ENCODE measurements around the gene ADCK2.

The ADCK2 gene

GRCh38 chr7:140678816-140679130 lies 6.0 kb downstream of the ADCK2 start:
- no peak for TF ChIP-seq CTCF (IDR thresholded peaks at IDR 0.05; ENCODE audit: low read length, missing control alignments)
- H3K4me3 ChIP-seq (replicated peaks; ENCODE audit: low read depth, low read length) = no peak overlapping the region
- no peak for DNase-seq (ENCODE audit: low read depth)

GRCh38 chr7:140679186-140679585 lies 6.4 kb downstream of the ADCK2 start:
- no peak for TF ChIP-seq CTCF (IDR thresholded peaks at IDR 0.05; ENCODE audit: low read length, missing control alignments)
- no peak for DNase-seq (ENCODE audit: low read depth)
- H3K4me3 ChIP-seq (replicated peaks; ENCODE audit: low read depth, low read length) = no peak overlapping the region

GRCh38 chr7:140680886-140681285 lies 8.1 kb downstream of the ADCK2 start:
- TF ChIP-seq CTCF (IDR thresholded peaks at IDR 0.05; ENCODE audit: low read length, missing control alignments) = no peak
- no peak overlapping the region for H3K4me3 ChIP-seq (replicated peaks; ENCODE audit: low read depth, low read length)
- DNase-seq (ENCODE audit: low read depth) = no peak

- H3K4me3 ChIP-seq (replicated peaks; ENCODE audit: low read depth, low read length) = no peak overlapping the region
- no peak for TF ChIP-seq CTCF (IDR thresholded peaks at IDR 0.05; ENCODE audit: low read length, missing control alignments)
- DNase-seq (ENCODE audit: low read depth) = no peak
These were observed 9.0 kb downstream of the ADCK2 start for GRCh38 chr7:140681766-140682165.

- no peak overlapping the region for H3K4me3 ChIP-seq (replicated peaks; ENCODE audit: low read depth, low read length)
- DNase-seq (ENCODE audit: low read depth) = no peak
- TF ChIP-seq CTCF (IDR thresholded peaks at IDR 0.05; ENCODE audit: low read length, missing control alignments) = no peak
These were observed 10.9 kb downstream of the ADCK2 start for GRCh38 chr7:140683657-140684056.

GRCh38 chr7:140684066-140684950 lies 11.6 kb downstream of the ADCK2 start:
- TF ChIP-seq CTCF (IDR thresholded peaks at IDR 0.05; ENCODE audit: low read length, missing control alignments) = no peak
- no peak overlapping the region for H3K4me3 ChIP-seq (replicated peaks; ENCODE audit: low read depth, low read length)
- no peak for DNase-seq (ENCODE audit: low read depth)
